Astrocyte of the spinal cord (primary cell): ENCODE results near the gene MAF.

Experiments
- DNase-seq: peaks from one replicate; pipeline ENCODE4 v3.0.0; 2011; ENCODE audit warnings: low read depth, low spot score
- H3K4me3 ChIP-seq: 2 replicates; pipeline ENCODE4 v1.5.1; 2011; ENCODE audit warnings: low read depth, mild to moderate bottlenecking, low read length, moderate library complexity
- in situ Hi-C: cut with HindIII; loops from 2 replicates; pipeline ENCODE4 v1.10.0; 2017; ENCODE audit warnings: low sequenced_read_pairs
- TF ChIP-seq, protein P1 (sequence below): IDR thresholded peaks from 2 replicates; pipeline ENCODE4 v1.5.1; 2012; ENCODE audit warnings: low read depth, mild to moderate bottlenecking, low read length, inconsistent platforms

Gene MAF

DNA sequence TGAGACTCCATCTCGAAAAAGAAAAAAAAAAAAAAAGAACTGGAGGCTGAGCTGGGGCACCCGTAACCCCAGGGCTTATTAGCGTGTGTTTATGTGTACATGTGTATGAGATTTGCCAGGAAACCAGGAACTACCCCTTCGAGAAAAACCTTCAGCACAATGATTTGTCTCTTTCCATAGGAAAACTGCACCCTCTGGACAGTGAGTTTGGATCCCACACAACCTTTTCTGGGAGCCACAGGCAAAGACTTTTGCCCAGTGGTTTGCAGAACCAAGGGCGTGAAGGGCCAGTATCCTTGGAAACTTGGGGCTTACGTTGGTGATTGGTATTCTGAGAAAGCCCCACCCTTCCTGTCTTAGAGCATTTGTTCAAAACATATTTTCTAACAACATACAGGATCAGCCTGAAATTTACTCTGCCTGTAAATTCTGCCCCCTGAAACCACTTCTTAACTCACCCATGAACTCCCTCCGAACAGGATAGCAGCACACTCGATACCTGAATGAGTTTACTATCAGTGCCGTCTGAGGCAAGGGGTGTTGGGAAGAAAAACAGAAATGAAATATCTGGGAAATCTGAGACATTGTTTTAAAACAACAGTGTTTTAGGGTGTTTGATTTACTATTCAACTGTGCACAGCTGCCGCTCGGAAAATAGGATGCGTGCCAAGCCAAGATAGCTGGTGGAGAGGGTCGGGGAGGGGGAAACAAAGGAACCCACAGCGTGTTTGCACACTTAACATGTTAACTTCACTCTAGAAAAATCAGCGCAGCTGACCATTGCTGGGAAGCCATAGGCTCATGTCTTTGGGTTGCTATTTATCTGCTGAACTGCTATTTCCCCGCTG lies 40.2 kb upstream of the MAF start:
- in situ Hi-C loops: no loop called here
- no peak overlapping the region for H3K4me3 ChIP-seq
- TF ChIP-seq, protein P1, sequence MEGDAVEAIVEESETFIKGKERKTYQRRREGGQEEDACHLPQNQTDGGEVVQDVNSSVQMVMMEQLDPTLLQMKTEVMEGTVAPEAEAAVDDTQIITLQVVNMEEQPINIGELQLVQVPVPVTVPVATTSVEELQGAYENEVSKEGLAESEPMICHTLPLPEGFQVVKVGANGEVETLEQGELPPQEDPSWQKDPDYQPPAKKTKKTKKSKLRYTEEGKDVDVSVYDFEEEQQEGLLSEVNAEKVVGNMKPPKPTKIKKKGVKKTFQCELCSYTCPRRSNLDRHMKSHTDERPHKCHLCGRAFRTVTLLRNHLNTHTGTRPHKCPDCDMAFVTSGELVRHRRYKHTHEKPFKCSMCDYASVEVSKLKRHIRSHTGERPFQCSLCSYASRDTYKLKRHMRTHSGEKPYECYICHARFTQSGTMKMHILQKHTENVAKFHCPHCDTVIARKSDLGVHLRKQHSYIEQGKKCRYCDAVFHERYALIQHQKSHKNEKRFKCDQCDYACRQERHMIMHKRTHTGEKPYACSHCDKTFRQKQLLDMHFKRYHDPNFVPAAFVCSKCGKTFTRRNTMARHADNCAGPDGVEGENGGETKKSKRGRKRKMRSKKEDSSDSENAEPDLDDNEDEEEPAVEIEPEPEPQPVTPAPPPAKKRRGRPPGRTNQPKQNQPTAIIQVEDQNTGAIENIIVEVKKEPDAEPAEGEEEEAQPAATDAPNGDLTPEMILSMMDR: no peak
- DNase-seq: peak; percentile 44

DNA sequence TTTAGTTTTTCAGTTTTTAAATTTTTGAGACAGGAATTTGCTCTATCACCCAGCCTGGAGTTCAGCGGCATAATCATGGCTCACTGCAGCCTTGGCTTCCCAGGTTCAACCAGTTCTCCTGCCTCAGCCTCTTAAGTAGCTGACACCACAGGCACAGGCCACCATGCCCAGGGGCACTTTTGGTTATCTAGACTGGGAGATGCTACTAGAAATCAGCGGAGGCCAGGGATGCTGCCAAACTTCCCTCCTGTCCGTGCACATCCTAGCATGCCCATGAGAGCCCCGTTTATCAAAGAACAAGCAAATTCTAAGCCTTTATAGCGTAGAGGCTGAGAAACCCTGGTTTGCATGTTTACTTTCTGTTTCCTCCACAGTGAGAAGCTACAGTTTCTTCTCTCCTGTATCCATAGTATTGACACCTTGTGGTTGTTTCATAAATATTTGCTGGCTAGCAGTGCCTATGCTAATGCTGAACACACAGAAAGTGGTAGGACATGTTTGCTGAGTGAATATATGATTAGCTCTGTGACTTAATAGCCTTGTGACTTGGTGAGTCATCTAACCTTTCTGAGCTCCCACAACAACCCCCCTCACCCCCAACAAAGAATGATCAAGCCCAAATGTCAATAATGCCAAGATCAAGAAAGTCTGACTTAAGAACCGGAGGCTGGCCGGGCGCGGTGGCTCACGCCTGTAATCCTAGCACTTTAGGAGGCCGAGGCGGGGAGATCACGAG lies 39.2 kb upstream of the MAF start:
- no peak for DNase-seq
- TF ChIP-seq, protein P1: no peak
- in situ Hi-C loops: no loop called here
- H3K4me3 ChIP-seq: no peak overlapping the region

DNA sequence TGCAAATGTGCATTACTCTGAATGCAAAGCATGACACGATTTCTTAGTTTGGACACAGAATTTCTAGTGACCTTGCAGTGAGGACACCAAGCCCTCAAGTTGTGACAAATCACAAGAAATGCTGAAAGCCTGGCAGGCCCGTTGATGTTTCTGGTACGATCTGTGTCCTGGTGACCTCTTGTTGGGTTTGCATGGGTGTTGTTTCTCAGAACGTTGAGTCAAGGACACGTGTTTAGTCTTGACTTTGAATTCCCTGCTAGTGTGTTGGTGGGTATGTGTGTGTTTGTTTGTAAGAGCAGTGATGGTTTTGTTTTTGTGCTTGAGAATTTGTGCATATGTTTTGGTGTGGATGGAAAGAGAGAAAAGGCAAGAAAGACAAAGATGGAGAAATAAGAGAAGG lies 37.8 kb upstream of the MAF start:
- in situ Hi-C loops: no loop called here
- DNase-seq: no peak
- H3K4me3 ChIP-seq: no peak overlapping the region
- TF ChIP-seq, protein P1: no peak

DNA sequence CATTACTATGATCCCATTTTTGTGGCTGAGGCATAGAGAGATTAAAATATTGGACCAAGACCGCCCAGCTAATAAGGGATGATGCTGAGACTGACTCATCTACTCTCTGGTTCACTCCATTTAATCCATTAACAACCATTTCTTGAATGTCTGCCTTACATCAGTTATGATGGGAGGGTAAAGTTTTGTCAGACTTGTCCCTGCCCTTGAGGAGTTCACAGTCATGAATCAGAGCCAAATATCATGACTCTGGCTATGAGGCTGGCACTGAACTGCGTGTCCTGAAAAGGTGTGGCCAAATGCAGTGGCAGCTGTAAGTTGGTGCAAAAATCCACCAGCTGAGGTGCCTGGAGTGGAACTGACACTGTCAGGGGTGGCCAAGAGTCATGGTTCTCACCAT lies 35.0 kb upstream of the MAF start:
- TF ChIP-seq, protein P1: no peak
- in situ Hi-C loops: no loop called here
- DNase-seq: no peak
- H3K4me3 ChIP-seq: no peak overlapping the region

DNA sequence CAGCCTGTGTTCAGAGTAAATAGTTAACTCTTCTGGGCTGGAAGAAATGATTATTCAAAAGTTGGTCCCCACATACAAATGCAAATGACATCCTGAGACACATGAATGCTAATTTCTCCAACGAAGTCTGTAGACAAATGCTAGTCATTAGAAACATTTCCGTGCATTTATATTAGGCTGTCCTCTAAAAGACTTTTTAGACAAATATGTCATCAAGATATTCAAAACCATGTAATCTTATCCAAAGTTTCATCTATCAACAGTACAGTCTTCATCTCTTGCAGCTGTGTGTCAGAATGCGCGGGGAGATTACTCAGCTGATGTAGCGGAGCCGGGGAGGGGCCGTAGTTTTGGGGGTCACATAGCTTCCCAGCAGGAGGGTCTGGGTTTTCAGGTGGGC lies 33.8 kb upstream of the MAF start:
- in situ Hi-C loops: no loop called here
- DNase-seq: no peak
- TF ChIP-seq, protein P1: no peak
- no peak overlapping the region for H3K4me3 ChIP-seq

DNA sequence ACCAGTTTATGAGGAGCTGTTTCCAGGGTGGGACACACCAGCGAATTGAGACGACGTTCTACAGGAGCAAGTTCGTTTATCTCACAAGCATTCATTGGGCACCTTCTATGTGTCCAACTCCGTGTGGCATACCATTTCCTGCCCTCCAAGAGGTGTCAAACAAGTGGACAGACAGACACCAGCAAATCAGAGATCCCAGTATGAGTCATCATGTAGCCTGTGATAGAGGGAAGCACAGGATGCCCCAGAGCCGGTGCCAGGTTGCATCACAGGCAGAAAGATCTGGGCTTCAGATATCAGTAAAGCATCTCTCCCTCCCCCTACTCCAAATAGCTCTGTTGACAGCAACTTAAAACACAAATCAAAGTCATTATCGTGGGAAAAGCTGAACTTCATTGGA lies 31.8 kb upstream of the MAF start:
- no peak for DNase-seq
- H3K4me3 ChIP-seq: no peak overlapping the region
- TF ChIP-seq, protein P1: no peak
- in situ Hi-C loops: no loop called here
